Bronchial epithelial cell (primary cell): Measurements from ENCODE around the gene TECPR2. TPM values are rescaled to one million over a fixed set of nuclear protein-coding genes. Genes with fewer than 3 reads are reported as not detected.
A peak's percentile ranks its signal among the peaks of the same experiment; 100 is the strongest.

Experiments
- DNase-seq: peaks from one replicate; pipeline ENCODE4 v3.0.0-alpha.2; 2010; ENCODE audit warnings: low read depth
- FAIRE-seq: peaks from 2 replicates; lab custom pipeline; 2011; peaks lifted over from hg19 to GRCh38; lab: Jason Lieb, UNC
- H3K27me3 ChIP-seq: 2 replicates; pipeline ENCODE4 v1.5.1; 2011; ENCODE audit warnings: low read length; ENCODE audit not compliant: control insufficient read depth, insufficient read depth
- H3K36me3 ChIP-seq: 2 replicates; pipeline ENCODE4 v1.5.1; 2011; ENCODE audit warnings: low read length; ENCODE audit not compliant: control insufficient read depth, insufficient read depth
- H3K4me3 ChIP-seq: 2 replicates; pipeline ENCODE4 v1.5.1; 2011; ENCODE audit warnings: mild to moderate bottlenecking, low read depth, low read length, control low read depth
- total RNA-seq: library from RNA; depleted of rRNA; stranded (reverse); fragments of >200 nt; gene quantifications from 2 replicates; pipeline ENCODE4 v1.2.1, GENCODE V29; 2014
- TF ChIP-seq, protein P1 (sequence below): IDR thresholded peaks from 2 replicates; pipeline ENCODE4 v1.5.1; 2011; ENCODE audit warnings: mild to moderate bottlenecking, moderate library complexity, low read length, control low read depth, inconsistent platforms; ENCODE audit not compliant: insufficient read depth, severe bottlenecking

The TECPR2 gene
- total RNA-seq, 1 donor from 2014 or later, result 4.7 TPM

DNA sequence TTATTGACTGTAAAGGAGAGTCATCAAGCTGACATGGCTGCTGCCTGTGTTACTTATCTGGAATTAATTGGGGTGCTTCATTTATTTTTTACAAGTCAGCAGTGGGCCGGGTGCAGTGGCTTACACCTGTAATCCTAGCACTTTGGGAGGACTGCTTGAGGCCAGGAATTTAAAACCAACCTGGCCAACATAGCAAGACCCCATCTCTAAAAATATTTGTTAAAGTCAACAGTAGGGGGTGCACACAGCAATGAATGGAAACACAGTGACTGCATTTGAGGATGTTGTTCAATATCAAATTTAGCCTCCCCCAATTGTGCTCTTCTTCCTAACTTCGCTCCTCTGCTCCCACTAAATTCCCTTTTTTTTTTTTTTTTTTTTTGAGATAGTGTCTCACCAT lies 94.8 kb downstream of the TECPR2 start:
- no peak overlapping the region for H3K4me3 ChIP-seq
- FAIRE-seq (no peak), DNase-seq (no peak)
- H3K27me3 ChIP-seq, result no peaks in the 10 kb centered on the region
- H3K36me3 ChIP-seq, result peaks cover 16% of the 10 kb centered on the region
- TF ChIP-seq, protein P1, sequence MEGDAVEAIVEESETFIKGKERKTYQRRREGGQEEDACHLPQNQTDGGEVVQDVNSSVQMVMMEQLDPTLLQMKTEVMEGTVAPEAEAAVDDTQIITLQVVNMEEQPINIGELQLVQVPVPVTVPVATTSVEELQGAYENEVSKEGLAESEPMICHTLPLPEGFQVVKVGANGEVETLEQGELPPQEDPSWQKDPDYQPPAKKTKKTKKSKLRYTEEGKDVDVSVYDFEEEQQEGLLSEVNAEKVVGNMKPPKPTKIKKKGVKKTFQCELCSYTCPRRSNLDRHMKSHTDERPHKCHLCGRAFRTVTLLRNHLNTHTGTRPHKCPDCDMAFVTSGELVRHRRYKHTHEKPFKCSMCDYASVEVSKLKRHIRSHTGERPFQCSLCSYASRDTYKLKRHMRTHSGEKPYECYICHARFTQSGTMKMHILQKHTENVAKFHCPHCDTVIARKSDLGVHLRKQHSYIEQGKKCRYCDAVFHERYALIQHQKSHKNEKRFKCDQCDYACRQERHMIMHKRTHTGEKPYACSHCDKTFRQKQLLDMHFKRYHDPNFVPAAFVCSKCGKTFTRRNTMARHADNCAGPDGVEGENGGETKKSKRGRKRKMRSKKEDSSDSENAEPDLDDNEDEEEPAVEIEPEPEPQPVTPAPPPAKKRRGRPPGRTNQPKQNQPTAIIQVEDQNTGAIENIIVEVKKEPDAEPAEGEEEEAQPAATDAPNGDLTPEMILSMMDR, result no peak

DNA sequence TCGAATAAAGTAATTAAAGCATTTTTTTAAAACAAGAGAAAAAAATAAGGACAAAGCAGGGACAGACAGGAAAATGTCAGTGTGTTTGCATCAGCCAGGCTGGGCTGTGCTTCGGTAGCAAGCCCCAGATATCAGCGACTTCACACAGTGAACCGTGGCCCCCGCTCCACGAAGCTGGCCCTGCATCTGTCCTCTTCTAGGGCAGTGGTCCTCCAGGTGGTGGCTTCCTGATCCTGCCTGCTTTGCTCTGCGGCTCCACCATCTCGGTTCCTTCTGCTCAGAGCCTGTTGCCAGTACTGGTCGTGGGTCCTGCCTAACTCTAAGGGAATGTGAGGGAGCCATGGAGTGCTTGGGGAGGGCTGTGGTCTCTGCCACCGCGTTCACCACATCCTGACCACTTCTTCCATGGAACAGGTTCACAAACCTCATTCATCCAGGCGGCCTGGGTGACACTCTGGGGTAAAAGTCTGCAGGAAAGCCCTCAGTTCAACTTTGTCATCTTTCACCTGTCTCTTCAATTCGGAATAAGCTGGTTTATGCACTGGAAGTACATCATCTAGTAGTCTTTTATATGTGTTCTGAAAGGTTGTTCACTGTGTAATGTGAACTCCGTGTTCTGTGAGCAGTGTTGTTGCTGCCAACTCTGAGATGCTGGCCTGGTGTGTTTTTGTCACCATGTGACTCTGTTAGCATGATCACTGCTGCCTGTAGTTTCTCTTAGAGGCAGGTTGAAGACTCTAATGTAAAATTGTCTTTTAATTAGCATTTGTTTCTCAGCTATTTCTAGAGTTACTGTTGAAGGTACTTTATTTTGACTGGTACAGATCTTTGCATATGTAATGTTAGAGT lies 99.0 kb downstream of the TECPR2 start:
- TF ChIP-seq, protein P1, result no peak
- peak; percentile 40 for FAIRE-seq
- Histone ChIP-seq H3K36me3 (peaks cover 8% of the 10 kb centered on the region), H3K4me3 (no peak overlapping the region), H3K27me3 (no peaks in the 10 kb centered on the region)
- no peak for DNase-seq

GRCh38 chr14:102462391-102462790 lies 99.7 kb downstream of the TECPR2 start:
- FAIRE-seq (no peak), DNase-seq (no peak)
- H3K36me3 ChIP-seq, result peaks cover 7% of the 10 kb centered on the region
- no peaks in the 10 kb centered on the region for H3K27me3 ChIP-seq
- TF ChIP-seq, protein P1, result no peak
- no peak overlapping the region for H3K4me3 ChIP-seq

- no peaks in the 10 kb centered on the region for H3K27me3 ChIP-seq
- DNase-seq (no peak), FAIRE-seq (no peak)
- TF ChIP-seq, protein P1, result no peak
- peaks cover 5% of the 10 kb centered on the region for H3K36me3 ChIP-seq
- H3K4me3 ChIP-seq, result no peak overlapping the region
Measured at GRCh38 chr14:102464006-102464405, 101.3 kb downstream of the TECPR2 start.

DNA sequence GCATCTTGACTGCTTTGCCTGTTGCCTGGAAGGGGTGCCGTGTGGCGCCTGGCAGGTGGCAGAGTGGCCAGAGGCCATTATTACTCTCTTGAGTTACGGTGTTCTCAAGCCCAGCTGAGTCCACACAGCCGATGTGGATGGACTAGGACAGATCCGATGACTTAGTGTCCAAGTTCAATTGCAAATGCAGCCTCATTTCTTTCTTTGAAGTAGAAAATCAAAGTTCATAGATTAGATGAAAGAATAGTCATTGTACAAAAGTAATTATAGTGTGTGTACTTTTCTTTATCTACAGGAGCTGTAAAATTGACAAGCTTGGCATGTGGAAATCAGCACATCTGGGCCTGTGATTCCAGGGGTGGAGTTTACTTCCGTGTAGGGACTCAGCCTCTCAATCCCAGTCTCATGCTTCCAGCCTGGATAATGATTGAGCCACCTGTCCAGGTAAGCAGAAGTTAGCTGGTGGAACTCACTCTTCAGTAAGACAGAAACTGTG lies 102.2 kb downstream of the TECPR2 start:
- Histone ChIP-seq H3K36me3 (peaks cover 5% of the 10 kb centered on the region), H3K27me3 (no peaks in the 10 kb centered on the region), H3K4me3 (no peak overlapping the region)
- TF ChIP-seq, protein P1, result no peak
- DNase-seq, result no peak
- FAIRE-seq, result no peak
